Measurements from ENCODE around the gene BAD.

GRCh38 chr11:64265176-64266160, 19.0 kb downstream of the BAD start:
- TF ChIP-seq POLR2AphosphoS5 (IDR thresholded peaks at IDR 0.05; ENCODE audit: low read depth, low read length) (no peak), TAF1 (IDR thresholded peaks at IDR 0.05; ENCODE audit: borderline replicate concordance, low read depth, low read length) (no peak)

Data from GM12892 (cell line).